Osteocyte (in vitro differentiated cells): ENCODE data around the gene RET. TPM values are rescaled to one million over a fixed set of nuclear protein-coding genes. Genes with fewer than 3 reads are reported as not detected.

ENCODE experiments used
- DNase-seq: peaks from one replicate; pipeline ENCODE4 v3.0.0; 2021; ENCODE audit warnings: mixed read lengths; ENCODE audit not compliant: unreplicated experiment; ENCODE audit errors: extremely low spot score
- H3K27ac Mint-ChIP-seq: one replicate; pipeline ENCODE4 v1.8.0; 2021; ENCODE audit warnings: mild to moderate bottlenecking, mixed read lengths; ENCODE audit not compliant: unreplicated experiment
- H3K27me3 Mint-ChIP-seq: one replicate; pipeline ENCODE4 v1.8.0; 2021; ENCODE audit warnings: mixed read lengths; ENCODE audit not compliant: unreplicated experiment
- H3K36me3 Mint-ChIP-seq: one replicate; pipeline ENCODE4 v1.8.0; 2021; ENCODE audit warnings: mixed read lengths; ENCODE audit not compliant: unreplicated experiment
- H3K4me1 Mint-ChIP-seq: one replicate; pipeline ENCODE4 v1.8.0; 2021; ENCODE audit warnings: mixed read lengths; ENCODE audit not compliant: unreplicated experiment
- H3K4me3 Mint-ChIP-seq: one replicate; pipeline ENCODE4 v1.8.0; 2021; ENCODE audit warnings: mild to moderate bottlenecking, moderate library complexity, mixed read lengths; ENCODE audit not compliant: unreplicated experiment
- H3K9me3 Mint-ChIP-seq: one replicate; pipeline ENCODE4 v1.8.0; 2021; ENCODE audit warnings: mixed read lengths; ENCODE audit not compliant: unreplicated experiment
- CTCF ChIP-seq: fragments of 200-600 bp; sonication (generic); IDR thresholded peaks from 2 replicates; pipeline ENCODE4 v1.5.0; 2021; ENCODE audit warnings: antibody characterized with exemption, mild to moderate bottlenecking, moderate library complexity
- total RNA-seq: library from RNA; stranded (reverse); gene quantifications from 2 replicates; pipeline ENCODE4 v1.2.1, GENCODE V29; 2021

Gene RET
- total RNA-seq, 1 donor from 2014 or later, result 0.43 TPM

DNA sequence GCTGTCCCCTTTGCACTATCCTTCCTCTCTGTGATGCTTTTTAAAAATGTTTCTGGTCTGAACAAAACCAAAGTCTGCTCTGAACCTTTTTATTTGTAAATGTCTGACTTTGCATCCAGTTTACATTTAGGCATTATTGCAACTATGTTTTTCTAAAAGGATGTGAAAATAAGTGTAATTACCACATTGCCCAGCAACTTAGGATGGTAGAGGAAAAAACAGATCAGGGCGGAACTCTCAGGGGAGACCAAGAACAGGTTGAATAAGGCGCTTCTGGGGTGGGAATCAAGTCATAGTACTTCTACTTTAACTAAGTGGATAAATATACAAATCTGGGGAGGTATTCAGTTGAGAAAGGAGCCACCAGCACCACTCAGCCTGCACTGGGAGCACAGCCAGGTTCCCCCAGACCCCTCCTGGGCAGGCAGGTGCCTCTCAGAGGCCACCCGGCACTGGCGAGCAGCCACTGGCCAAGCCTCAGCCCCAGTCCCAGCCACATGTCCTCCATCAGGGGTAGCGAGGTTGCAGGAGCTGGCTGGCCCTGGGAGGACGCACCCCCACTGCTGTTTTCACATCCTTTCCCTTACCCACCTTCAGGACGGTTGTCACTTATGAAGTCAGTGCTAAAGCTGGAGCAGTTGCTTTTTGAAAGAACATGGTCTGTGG, 50.0 kb downstream of the RET start:
- Mint-ChIP-seq H3K27ac (no peak overlapping the region), H3K4me3 (no peak overlapping the region), H3K9me3 (no peaks in the 10 kb centered on the region), H3K4me1 (peaks cover 17% of the 10 kb centered on the region), H3K27me3 (peaks cover 4% of the 10 kb centered on the region), H3K36me3 (no peaks in the 10 kb centered on the region)
- no peak for TF ChIP-seq CTCF
- DNase-seq, result peak; percentile 77

- H3K9me3 Mint-ChIP-seq, result no peaks in the 10 kb centered on the region
- no peak for TF ChIP-seq CTCF
- H3K27me3 Mint-ChIP-seq, result peaks cover 4% of the 10 kb centered on the region
- no peak overlapping the region for H3K27ac Mint-ChIP-seq
- DNase-seq, result peak; percentile 56
- no peak overlapping the region for H3K4me3 Mint-ChIP-seq
- H3K4me1 Mint-ChIP-seq, result peaks cover 16% of the 10 kb centered on the region
- no peaks in the 10 kb centered on the region for H3K36me3 Mint-ChIP-seq
These were observed 50.6 kb downstream of the RET start for GRCh38 chr10:43127442-43127841.

DNA sequence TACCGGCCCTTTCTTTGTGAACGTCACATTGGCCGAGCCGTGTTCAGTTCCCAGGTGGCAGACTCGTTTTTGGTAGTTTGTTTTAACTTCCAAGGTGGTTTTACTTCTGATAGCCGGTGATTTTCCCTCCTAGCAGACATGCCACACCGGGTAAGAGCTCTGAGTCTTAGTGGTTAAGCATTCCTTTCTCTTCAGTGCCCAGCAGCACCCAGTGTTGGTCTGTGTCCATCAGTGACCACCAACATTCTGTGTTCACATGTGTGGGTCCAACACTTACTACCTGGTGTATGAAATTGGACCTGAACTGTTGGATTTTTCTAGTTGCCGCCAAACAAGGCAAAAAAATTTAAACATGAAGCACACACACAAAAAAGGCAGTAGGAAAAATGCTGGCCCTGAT, 51.5 kb downstream of the RET start:
- DNase-seq, result peak; percentile 32
- peaks cover 16% of the 10 kb centered on the region for H3K4me1 Mint-ChIP-seq
- H3K27ac Mint-ChIP-seq, result no peak overlapping the region
- no peak for TF ChIP-seq CTCF
- no peak overlapping the region for H3K4me3 Mint-ChIP-seq
- H3K27me3 Mint-ChIP-seq, result peaks cover 4% of the 10 kb centered on the region
- no peaks in the 10 kb centered on the region for H3K36me3 Mint-ChIP-seq
- no peaks in the 10 kb centered on the region for H3K9me3 Mint-ChIP-seq

GRCh38 chr10:43128958-43129706, 52.3 kb downstream of the RET start:
- peak; percentile 80 for DNase-seq
- Mint-ChIP-seq H3K4me1 (peaks cover 16% of the 10 kb centered on the region), H3K36me3 (no peaks in the 10 kb centered on the region), H3K9me3 (no peaks in the 10 kb centered on the region), H3K4me3 (no peak overlapping the region), H3K27ac (peak overlapping the region; percentile 86), H3K27me3 (peaks cover 4% of the 10 kb centered on the region)
- no peak for TF ChIP-seq CTCF

- peaks cover 2% of the 10 kb centered on the region for H3K36me3 Mint-ChIP-seq
- H3K9me3 Mint-ChIP-seq, result no peaks in the 10 kb centered on the region
- H3K4me3 Mint-ChIP-seq, result no peak overlapping the region
- peaks cover 18% of the 10 kb centered on the region for H3K4me1 Mint-ChIP-seq
- peaks cover 4% of the 10 kb centered on the region for H3K27me3 Mint-ChIP-seq
- peak; percentile 81 for DNase-seq
- no peak overlapping the region for H3K27ac Mint-ChIP-seq
- no peak for TF ChIP-seq CTCF
These were observed 53.9 kb downstream of the RET start for GRCh38 chr10:43130770-43131171.
